IMR-90 (cell line): ENCODE results near the gene PRKAB1.

Experiments used
- FOS ChIP-seq: fragments of 150-350 bp; IDR thresholded peaks from 2 replicates; pipeline ENCODE4 v1.6.1; 2016; ENCODE audit warnings: low read depth, low read length
- POLR2A ChIP-seq: IDR thresholded peaks from 2 replicates; pipeline ENCODE4 v1.6.1; 2012; ENCODE audit warnings: mild to moderate bottlenecking, low read depth, low read length
- TF ChIP-seq, protein P1 (sequence below): conservative IDR thresholded peaks from 2 replicates; pipeline ENCODE4 v1.5.1; 2012; ENCODE audit warnings: mild to moderate bottlenecking, low read depth, low read length, improper control_type of control experiment

DNA sequence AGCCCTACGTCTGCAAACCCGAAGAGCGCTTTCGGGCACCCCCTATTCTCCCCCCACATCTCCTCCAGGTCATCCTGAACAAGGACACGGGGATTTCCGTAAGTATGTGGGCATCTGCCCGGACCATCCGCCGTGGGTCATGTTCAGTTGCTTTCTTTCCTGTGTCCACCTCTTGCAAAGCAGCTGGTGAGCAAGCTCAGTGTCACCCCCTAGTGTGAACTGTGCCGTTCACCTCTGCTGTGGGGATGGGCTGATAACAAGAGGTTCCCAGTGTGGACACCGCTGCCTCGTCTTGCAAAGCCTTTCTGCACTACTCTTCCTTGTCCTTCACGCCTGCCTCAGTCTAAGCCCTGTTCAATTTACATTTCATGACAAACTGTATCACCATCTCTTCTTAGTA, 8.6 kb downstream of the PRKAB1 start:
- TF ChIP-seq, protein P1, sequence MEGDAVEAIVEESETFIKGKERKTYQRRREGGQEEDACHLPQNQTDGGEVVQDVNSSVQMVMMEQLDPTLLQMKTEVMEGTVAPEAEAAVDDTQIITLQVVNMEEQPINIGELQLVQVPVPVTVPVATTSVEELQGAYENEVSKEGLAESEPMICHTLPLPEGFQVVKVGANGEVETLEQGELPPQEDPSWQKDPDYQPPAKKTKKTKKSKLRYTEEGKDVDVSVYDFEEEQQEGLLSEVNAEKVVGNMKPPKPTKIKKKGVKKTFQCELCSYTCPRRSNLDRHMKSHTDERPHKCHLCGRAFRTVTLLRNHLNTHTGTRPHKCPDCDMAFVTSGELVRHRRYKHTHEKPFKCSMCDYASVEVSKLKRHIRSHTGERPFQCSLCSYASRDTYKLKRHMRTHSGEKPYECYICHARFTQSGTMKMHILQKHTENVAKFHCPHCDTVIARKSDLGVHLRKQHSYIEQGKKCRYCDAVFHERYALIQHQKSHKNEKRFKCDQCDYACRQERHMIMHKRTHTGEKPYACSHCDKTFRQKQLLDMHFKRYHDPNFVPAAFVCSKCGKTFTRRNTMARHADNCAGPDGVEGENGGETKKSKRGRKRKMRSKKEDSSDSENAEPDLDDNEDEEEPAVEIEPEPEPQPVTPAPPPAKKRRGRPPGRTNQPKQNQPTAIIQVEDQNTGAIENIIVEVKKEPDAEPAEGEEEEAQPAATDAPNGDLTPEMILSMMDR: no peak
- TF ChIP-seq POLR2A (no peak), FOS (no peak)
